ENCODE results near the gene FAM114A1.

DNA sequence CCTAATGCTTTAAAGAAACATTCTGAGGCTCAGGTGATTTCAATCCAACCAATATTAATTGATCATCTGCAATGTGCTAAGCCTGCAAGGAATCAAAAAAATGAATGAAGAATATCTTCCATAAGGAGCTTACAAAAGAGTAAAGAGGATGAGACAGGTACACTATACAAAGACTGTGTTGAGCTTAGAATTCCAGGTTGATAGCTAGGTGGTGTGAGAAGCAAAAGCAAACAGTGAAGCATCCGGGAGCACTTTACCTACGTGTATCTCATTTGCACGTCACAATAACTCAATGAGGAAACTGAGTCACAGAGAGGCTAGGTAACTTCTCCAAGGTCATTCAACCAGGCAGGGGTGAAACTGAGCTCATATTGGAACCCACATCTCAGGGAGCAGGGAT lies 37.1 kb downstream of the FAM114A1 start:
- TF ChIP-seq, protein P1, sequence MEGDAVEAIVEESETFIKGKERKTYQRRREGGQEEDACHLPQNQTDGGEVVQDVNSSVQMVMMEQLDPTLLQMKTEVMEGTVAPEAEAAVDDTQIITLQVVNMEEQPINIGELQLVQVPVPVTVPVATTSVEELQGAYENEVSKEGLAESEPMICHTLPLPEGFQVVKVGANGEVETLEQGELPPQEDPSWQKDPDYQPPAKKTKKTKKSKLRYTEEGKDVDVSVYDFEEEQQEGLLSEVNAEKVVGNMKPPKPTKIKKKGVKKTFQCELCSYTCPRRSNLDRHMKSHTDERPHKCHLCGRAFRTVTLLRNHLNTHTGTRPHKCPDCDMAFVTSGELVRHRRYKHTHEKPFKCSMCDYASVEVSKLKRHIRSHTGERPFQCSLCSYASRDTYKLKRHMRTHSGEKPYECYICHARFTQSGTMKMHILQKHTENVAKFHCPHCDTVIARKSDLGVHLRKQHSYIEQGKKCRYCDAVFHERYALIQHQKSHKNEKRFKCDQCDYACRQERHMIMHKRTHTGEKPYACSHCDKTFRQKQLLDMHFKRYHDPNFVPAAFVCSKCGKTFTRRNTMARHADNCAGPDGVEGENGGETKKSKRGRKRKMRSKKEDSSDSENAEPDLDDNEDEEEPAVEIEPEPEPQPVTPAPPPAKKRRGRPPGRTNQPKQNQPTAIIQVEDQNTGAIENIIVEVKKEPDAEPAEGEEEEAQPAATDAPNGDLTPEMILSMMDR (IDR thresholded peaks at IDR 0.05), result no peak
- no peak for TF ChIP-seq EP300 (IDR thresholded peaks at IDR 0.05)
- no peak for TF ChIP-seq POLR2A (IDR thresholded peaks at IDR 0.05)
- no peak for TF ChIP-seq POLR2AphosphoS5 (IDR thresholded peaks at IDR 0.05)
